Natural killer cell (primary cell): ENCODE results near the gene SERPINE1. TPM values are rescaled to one million over a fixed set of nuclear protein-coding genes. Genes with fewer than 3 reads are reported as not detected.

ENCODE experiments used
- ATAC-seq, 3 donors: fragments of 150-1000 bp in 2 of 3; fragments of 200-7000 bp in 1 of 3; cut with Tn5 transposase; 1 replicate in 1 of 3; 2 replicates in 2 of 3; pipeline ENCODE4 v1.10.0; 2021; ENCODE audit warnings: mild to moderate bottlenecking in 2 of 3, moderate library complexity in 2 of 3
- DNase-seq, 2 donors: peaks; one replicate each; pipeline versions ENCODE4 v3.0.0 to v3.0.0-alpha.2; 2013 to 2021; ENCODE audit warnings: mixed read lengths in 1 of 2
- H3K27ac ChIP-seq: one replicate; pipeline ENCODE4 v1.5.1; 2013; ENCODE audit warnings: mild to moderate bottlenecking, low read length
- H3K27me3 ChIP-seq: one replicate; pipeline ENCODE4 v1.6.1; 2013; ENCODE audit warnings: low read length; ENCODE audit not compliant: control insufficient read depth, insufficient read depth
- H3K36me3 ChIP-seq: one replicate; pipeline ENCODE4 v1.6.1; 2013; ENCODE audit warnings: low read length; ENCODE audit not compliant: control insufficient read depth, insufficient read depth
- H3K4me1 ChIP-seq: one replicate; pipeline ENCODE4 v1.6.1; 2013; ENCODE audit warnings: low read length; ENCODE audit not compliant: control insufficient read depth, insufficient read depth
- H3K4me3 ChIP-seq: one replicate; pipeline ENCODE4 v1.5.1; 2013; ENCODE audit warnings: low read length
- H3K9me3 ChIP-seq: one replicate; pipeline ENCODE4 v1.6.1; 2013; ENCODE audit warnings: low read length; ENCODE audit not compliant: control insufficient read depth, insufficient read depth
- H3K27ac Mint-ChIP-seq, 2 donors: one replicate each; pipeline ENCODE4 v1.8.0; 2022; ENCODE audit warnings: mild to moderate bottlenecking in 2 of 2, mixed read lengths in 2 of 2, moderate library complexity in 1 of 2
- H3K27me3 Mint-ChIP-seq, 2 donors: one replicate each; pipeline ENCODE4 v1.8.0; 2022; ENCODE audit warnings: low read depth in 2 of 2, mixed read lengths in 2 of 2
- H3K36me3 Mint-ChIP-seq: one replicate; pipeline ENCODE4 v1.8.0; 2022; ENCODE audit warnings: mixed read lengths
- H3K4me1 Mint-ChIP-seq, 2 donors: one replicate each; pipeline ENCODE4 v1.8.0; 2022; ENCODE audit warnings: mixed read lengths in 2 of 2
- H3K4me3 Mint-ChIP-seq: one replicate; pipeline ENCODE4 v1.8.0; 2022; ENCODE audit warnings: mild to moderate bottlenecking, moderate library complexity, mixed read lengths
- H3K9me3 Mint-ChIP-seq, 2 donors: one replicate each; pipeline ENCODE4 v1.8.0; 2022; ENCODE audit warnings: mixed read lengths in 2 of 2
- WGBS: methylation state at CpG from one replicate; pipeline ENCODE4 v1.1.7; 2013; ENCODE audit warnings: missing lambda C conversion rate; ENCODE audit not compliant: insufficient coverage; 5-methylcytosine and 5-hydroxymethylcytosine counted together
- intact Hi-C: fragments of 100-400 bp; cut with micrococcal nuclease; formaldehyde crosslinking; loops from one replicate; pipeline ENCODE4 v1.14.2; 2022
- total RNA-seq, 4 donors: library from RNA; stranded (reverse); fragments of 120-200 nt in 1 of 4; gene quantifications; one replicate each; pipeline versions ENCODE4 v1.2.3 to v1.2.4, GENCODE V29; 2013 to 2022
- TF ChIP-seq, protein P1 (sequence below): fragments of 200-600 bp; IDR thresholded peaks from one replicate; pipeline ENCODE4 v1.8.0; 2022; ENCODE audit warnings: antibody characterized with exemption

Gene SERPINE1
- total RNA-seq, 3 donors from 2014 or later (not counting 1 experiment from before 2014, with no cell fraction given): 0.48 to 5.5 (median 1.1) TPM

DNA sequence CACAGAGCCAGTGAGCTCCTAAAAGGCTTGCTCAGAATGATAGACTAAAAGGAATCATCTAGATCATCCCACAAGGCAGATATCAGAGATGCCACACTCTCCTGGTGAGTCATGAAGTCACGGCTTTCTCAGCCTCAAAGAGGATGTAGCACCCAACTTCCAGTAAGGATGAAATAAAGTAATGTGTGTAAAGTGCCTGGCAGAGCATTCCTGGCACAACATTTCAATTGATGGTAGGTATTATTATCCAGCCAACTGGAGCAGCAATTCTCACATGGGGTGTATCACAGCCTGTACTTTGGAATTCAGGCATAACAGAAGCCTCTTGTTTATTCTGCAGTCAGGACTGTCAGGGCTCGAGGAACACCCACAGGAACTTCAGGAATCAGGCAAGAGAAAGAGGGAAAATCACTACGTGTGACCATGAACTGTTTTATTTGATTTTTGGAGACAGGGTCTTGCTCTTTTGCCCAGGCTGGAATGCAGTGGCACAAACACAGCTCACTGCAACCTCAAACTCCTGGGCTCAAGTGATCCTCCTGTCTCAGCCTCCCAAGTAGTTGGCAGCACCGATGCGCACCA lies 58.4 kb downstream of the SERPINE1 start:
- Mint-ChIP-seq H3K27ac (no peak overlapping the region), H3K36me3 (no peaks in the 10 kb centered on the region), H3K9me3 (no peaks in the 10 kb centered on the region), H3K4me1 (peaks cover 6 to 10% of the 10 kb centered on the region in 2 donors), H3K4me3 (no peak overlapping the region), H3K27me3 (peaks cover 17 to 30% of the 10 kb centered on the region in 2 donors)
- WGBS: 72% methylated on average over 5 of the region's 5 CpGs
- peaks cover 8% of the 10 kb centered on the region for H3K27me3 ChIP-seq
- H3K4me1 ChIP-seq: no peaks in the 10 kb centered on the region
- DNase-seq: no peak
- intact Hi-C loops: no loop called here
- no peaks in the 10 kb centered on the region for H3K9me3 ChIP-seq
- no peaks in the 10 kb centered on the region for H3K36me3 ChIP-seq
- H3K27ac ChIP-seq: no peak overlapping the region
- ATAC-seq: no peak
- H3K4me3 ChIP-seq: no peak overlapping the region
- TF ChIP-seq, protein P1, sequence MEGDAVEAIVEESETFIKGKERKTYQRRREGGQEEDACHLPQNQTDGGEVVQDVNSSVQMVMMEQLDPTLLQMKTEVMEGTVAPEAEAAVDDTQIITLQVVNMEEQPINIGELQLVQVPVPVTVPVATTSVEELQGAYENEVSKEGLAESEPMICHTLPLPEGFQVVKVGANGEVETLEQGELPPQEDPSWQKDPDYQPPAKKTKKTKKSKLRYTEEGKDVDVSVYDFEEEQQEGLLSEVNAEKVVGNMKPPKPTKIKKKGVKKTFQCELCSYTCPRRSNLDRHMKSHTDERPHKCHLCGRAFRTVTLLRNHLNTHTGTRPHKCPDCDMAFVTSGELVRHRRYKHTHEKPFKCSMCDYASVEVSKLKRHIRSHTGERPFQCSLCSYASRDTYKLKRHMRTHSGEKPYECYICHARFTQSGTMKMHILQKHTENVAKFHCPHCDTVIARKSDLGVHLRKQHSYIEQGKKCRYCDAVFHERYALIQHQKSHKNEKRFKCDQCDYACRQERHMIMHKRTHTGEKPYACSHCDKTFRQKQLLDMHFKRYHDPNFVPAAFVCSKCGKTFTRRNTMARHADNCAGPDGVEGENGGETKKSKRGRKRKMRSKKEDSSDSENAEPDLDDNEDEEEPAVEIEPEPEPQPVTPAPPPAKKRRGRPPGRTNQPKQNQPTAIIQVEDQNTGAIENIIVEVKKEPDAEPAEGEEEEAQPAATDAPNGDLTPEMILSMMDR: no peak

DNA sequence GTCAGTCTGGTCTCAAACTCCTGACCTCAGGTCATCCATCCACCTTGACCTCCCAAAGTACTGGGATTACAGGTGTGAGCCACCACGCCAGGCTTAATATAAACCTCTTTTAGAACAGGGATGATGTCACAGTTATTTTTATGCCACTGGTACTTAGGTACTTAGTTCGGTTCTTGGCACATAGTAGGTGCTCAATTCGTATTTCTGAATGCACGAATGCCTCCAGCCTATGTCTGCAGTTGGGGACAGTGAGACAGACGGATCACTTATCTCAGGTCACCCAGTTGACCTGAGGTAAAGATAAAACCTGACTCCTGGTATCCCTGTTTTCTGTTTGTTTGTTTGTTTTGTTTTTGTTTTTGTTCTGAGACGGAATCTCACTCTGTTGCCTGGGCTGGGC lies 59.3 kb downstream of the SERPINE1 start:
- no peak for ATAC-seq
- H3K36me3 ChIP-seq: no peaks in the 10 kb centered on the region
- H3K4me3 ChIP-seq: no peak overlapping the region
- no peaks in the 10 kb centered on the region for H3K4me1 ChIP-seq
- Mint-ChIP-seq H3K36me3 (no peaks in the 10 kb centered on the region), H3K4me1 (peaks cover 6% of the 10 kb centered on the region in 2 donors), H3K4me3 (no peak overlapping the region), H3K27me3 (peaks cover 11 to 24% of the 10 kb centered on the region in 2 donors), H3K9me3 (no peaks in the 10 kb centered on the region), H3K27ac (no peak overlapping the region)
- no peak overlapping the region for H3K27ac ChIP-seq
- DNase-seq: no peak
- WGBS: 78% methylated on average over 6 of the region's 6 CpGs
- TF ChIP-seq, protein P1: no peak
- H3K27me3 ChIP-seq: peaks cover 4% of the 10 kb centered on the region
- no peaks in the 10 kb centered on the region for H3K9me3 ChIP-seq
- intact Hi-C loops: no loop called here

DNA sequence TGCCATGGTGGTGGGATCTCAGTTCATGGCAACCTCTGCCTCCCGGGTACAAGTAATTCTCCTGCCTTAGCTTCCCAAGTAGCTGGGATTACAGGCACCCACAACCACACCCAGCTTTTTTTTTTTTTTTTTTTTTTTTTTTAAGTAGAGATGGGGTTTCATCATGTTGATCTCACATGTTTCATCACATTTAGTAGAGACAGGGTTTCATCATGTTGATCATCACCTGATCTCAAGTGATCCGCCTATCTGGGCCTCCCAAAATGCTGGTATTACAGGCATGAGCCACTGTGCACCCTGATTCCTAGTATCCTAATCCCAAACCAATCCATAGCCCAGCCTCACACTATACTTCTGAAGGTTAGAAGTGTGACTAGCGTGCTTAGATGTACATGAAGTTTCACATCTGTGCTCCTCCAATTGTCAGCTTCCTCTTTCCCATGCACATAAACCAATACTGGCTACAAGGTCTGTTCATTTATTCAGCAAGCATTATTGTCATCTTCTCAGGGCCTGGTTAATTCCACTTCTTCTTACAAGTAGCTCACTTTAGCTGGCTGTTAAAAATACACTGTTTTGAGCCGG lies 60.0 kb downstream of the SERPINE1 start:
- WGBS: 78% methylated on average over 3 of the region's 4 CpGs
- Mint-ChIP-seq H3K4me1 (peaks cover 6% of the 10 kb centered on the region in 2 donors), H3K4me3 (no peak overlapping the region), H3K27me3 (peaks cover 9 to 22% of the 10 kb centered on the region in 2 donors), H3K36me3 (no peaks in the 10 kb centered on the region), H3K9me3 (no peaks in the 10 kb centered on the region), H3K27ac (no peak overlapping the region)
- intact Hi-C loops: no loop called here
- DNase-seq (no peak), ATAC-seq (no peak)
- H3K9me3 ChIP-seq: no peaks in the 10 kb centered on the region
- TF ChIP-seq, protein P1: no peak
- no peak overlapping the region for H3K4me3 ChIP-seq
- H3K36me3 ChIP-seq: no peaks in the 10 kb centered on the region
- H3K4me1 ChIP-seq: no peaks in the 10 kb centered on the region
- no peak overlapping the region for H3K27ac ChIP-seq
- peaks cover 2% of the 10 kb centered on the region for H3K27me3 ChIP-seq

Other genes starting within 250 kb of the SERPINE1 start
- gene UFSP1, start 237.4 kb upstream of the SERPINE1 start, total RNA-seq: 1 to 10 TPM; 1.0 to 1.9 (median 1.3) TPM
- gene ACHE, start 231.2 kb upstream of the SERPINE1 start, total RNA-seq: under 1 TPM; 0.18 to 0.84 (median 0.47) TPM
- gene MUC3A, start 177.6 kb upstream of the SERPINE1 start, total RNA-seq: under 1 TPM in 1 of 3 donors, not detected in 2; 0.24 TPM
- 1 to 10 TPM in 2 of 3 donors, not detected in 1; 1.2 to 4.6 TPM for gene MUC12, start 157.5 kb upstream of the SERPINE1 start, total RNA-seq
- not detected for gene MUC17, start 107.0 kb upstream of the SERPINE1 start, total RNA-seq
- 10 to 100 TPM; 53.6 to 75.8 (median 63.9) TPM for gene TRIM56, start 41.6 kb upstream of the SERPINE1 start, total RNA-seq
- gene AP1S1, start 27.4 kb downstream of the SERPINE1 start, total RNA-seq: 1 to 10 TPM; 4.3 to 7.0 (median 5.0) TPM
- gene VGF, start 38.5 kb downstream of the SERPINE1 start, total RNA-seq: not detected
- gene NAT16, start 53.2 kb downstream of the SERPINE1 start, total RNA-seq: not detected
- gene MOGAT3, start 73.9 kb downstream of the SERPINE1 start, total RNA-seq: not detected
- 10 to 100 TPM; 41.7 to 54.5 (median 45.0) TPM for gene PLOD3, start 90.5 kb downstream of the SERPINE1 start, total RNA-seq
- gene ZNHIT1, start 91.1 kb downstream of the SERPINE1 start, total RNA-seq: 10 to 100 TPM; 53.7 to 63.5 (median 60.9) TPM
- 10 to 100 TPM; 13.7 to 22.0 (median 19.3) TPM for gene CLDN15, start 110.7 kb downstream of the SERPINE1 start, total RNA-seq
- gene FIS1, start 118.0 kb downstream of the SERPINE1 start, total RNA-seq: 100 to 1,000 TPM in 2 of 3 donors, 10 to 100 TPM in 1; 99.9 to 119 (median 105) TPM
- 1 to 10 TPM; 2.9 to 3.8 (median 3.7) TPM for gene IFT22, start 194.7 kb downstream of the SERPINE1 start, total RNA-seq
- under 1 TPM in 1 of 3 donors, not detected in 2; 0.16 TPM for gene COL26A1, start 235.8 kb downstream of the SERPINE1 start, total RNA-seq